Smooth muscle cell of bladder (primary cell): ENCODE measurements around the gene CYP2A13. TPM values are rescaled to one million over a fixed set of nuclear protein-coding genes. Genes with fewer than 3 reads are reported as not detected.

Experiments
- total RNA-seq: library from RNA; depleted of rRNA; stranded (reverse); fragments of >200 nt; gene quantifications from 2 replicates; pipeline ENCODE4 v1.2.3, GENCODE V29; 2014

The CYP2A13 gene, protein sequence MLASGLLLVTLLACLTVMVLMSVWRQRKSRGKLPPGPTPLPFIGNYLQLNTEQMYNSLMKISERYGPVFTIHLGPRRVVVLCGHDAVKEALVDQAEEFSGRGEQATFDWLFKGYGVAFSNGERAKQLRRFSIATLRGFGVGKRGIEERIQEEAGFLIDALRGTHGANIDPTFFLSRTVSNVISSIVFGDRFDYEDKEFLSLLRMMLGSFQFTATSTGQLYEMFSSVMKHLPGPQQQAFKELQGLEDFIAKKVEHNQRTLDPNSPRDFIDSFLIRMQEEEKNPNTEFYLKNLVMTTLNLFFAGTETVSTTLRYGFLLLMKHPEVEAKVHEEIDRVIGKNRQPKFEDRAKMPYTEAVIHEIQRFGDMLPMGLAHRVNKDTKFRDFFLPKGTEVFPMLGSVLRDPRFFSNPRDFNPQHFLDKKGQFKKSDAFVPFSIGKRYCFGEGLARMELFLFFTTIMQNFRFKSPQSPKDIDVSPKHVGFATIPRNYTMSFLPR
- total RNA-seq = not detected in 2 replicates

DNA sequence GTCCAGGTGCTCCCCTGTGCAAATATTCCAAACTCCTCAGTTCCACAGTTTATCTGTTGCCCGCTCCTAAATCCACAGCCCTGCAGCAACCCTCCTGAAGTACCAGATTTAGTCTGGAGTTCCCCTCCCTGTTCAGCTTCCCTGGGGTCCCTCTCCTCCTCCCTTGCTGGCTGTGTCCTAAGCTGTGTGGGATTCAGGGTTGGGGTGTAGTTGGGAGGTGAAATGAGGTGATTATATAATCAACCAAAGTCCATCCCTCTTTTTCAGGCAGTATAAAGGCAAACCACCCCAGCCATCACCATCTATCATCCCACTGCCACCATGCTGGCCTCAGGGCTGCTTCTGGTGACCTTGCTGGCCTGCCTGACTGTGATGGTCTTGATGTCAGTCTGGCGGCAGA, at the start of gene CYP2A13:
Gene CYP2A13, plus strand, starts transcription at position 301 of the 400 bp plus-strand sequence. Its CDS starts 21 bp downstream, at position 322.

DNA sequence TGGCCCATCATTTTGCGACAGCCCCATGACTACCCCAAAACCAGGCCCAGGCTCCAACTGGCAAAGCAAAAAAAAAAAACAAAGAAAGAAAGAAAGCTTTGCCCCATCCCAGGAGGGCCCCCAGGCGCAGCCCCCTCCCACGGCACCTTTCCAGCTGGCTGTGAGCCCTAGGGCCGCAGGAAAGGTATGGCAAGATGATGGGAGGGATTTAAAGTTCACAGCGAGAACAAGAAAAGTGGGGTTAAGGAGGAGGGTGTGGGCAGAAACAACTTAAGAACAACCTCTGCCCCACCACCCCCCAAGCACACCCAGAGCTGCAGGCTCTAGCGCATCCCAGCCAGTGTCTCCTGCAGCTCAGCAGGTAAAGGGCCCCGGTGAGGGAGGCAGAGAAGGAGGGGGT, 25.9 kb downstream of the CYP2A13 start, which contains the start of gene CYP2F1:
Gene CYP2F1, plus strand, starts transcription at position 301 of the 400 bp plus-strand sequence. CDS start 1,757 bp downstream, outside the sequence.

Other genes with a start within 250 kb of the CYP2A13 start
- not detected in 2 replicates for gene CYP2A6, start 238.0 kb upstream of the CYP2A13 start, total RNA-seq
- not detected in 2 replicates for gene CYP2A7, start 206.2 kb upstream of the CYP2A13 start, total RNA-seq
- not detected in 2 replicates for gene CYP2B6, start 97.2 kb upstream of the CYP2A13 start, total RNA-seq
- gene CYP2F1, start 26.0 kb downstream of the CYP2A13 start, total RNA-seq = not detected in 2 replicates
- gene CYP2S1, start 104.8 kb downstream of the CYP2A13 start, total RNA-seq = 10.3 and 17.8 TPM in 2 replicates
- gene AXL, start 130.8 kb downstream of the CYP2A13 start, total RNA-seq = 107 and 127 TPM in 2 replicates
- 44.2 and 54.2 TPM in 2 replicates for gene HNRNPUL1, start 175.9 kb downstream of the CYP2A13 start, total RNA-seq
- gene CCDC97, start 221.7 kb downstream of the CYP2A13 start, total RNA-seq = 7.3 and 8.4 TPM in 2 replicates